Panc1 (cell line): ENCODE measurements around the gene USO1. TPM values are rescaled to one million over a fixed set of nuclear protein-coding genes. Genes with fewer than 3 reads are reported as not detected.

Source experiments
- ATAC-seq: fragments of 200-7000 bp; cut with Tn5 transposase; 2 replicates; pipeline ENCODE4 v1.9.1; 2020; ENCODE audit warnings: mild to moderate bottlenecking, moderate library complexity
- BruUV-seq: library from RNA; stranded (reverse); fragments of 400-500 nt; replicated peaks from 2 replicates; lab custom pipeline; 2021; lab: Mats Ljungman, UMichigan
- CTCF ChIA-PET: fragments of 300-600 bp; sonication (Branson Sonifier 250); formaldehyde crosslinking; loops from one replicate; lab custom pipeline; 2022; ENCODE audit warnings: antibody characterized with exemption; lab: Charles Lee
- POLR2A ChIA-PET: fragments of 300-600 bp; sonication (Branson Sonifier 250); formaldehyde crosslinking; loops from one replicate; lab custom pipeline; 2022; ENCODE audit warnings: antibody characterized with exemption; lab: Charles Lee
- DNase-seq: peaks from one replicate; pipeline ENCODE4 v3.0.0-alpha.2; 2010; ENCODE audit warnings: low read depth, low spot score
- H3K27ac ChIP-seq: 2 replicates; pipeline ENCODE4 v1.5.1; 2011; ENCODE audit warnings: mild to moderate bottlenecking, low read length, inconsistent platforms
- H3K27me3 ChIP-seq: fragments of 200-500 bp; sonication (Bioruptor generic); 2 replicates; pipeline ENCODE4 v1.6.0; 2014; ENCODE audit warnings: low read length, inconsistent platforms; ENCODE audit not compliant: control insufficient read depth, insufficient read depth
- H3K36me3 ChIP-seq: fragments of 200-500 bp; sonication (Bioruptor generic); 2 replicates; pipeline ENCODE4 v1.5.1; 2014; ENCODE audit warnings: inconsistent platforms, mild to moderate bottlenecking, low read length, moderate library complexity; ENCODE audit not compliant: control insufficient read depth, insufficient read depth
- H3K4me1 ChIP-seq: 2 replicates; pipeline ENCODE4 v1.5.1; 2011; ENCODE audit warnings: inconsistent platforms, mild to moderate bottlenecking, low read length, moderate library complexity; ENCODE audit not compliant: control insufficient read depth, insufficient read depth
- H3K4me3 ChIP-seq, 2 experiments: 2 replicates each; pipeline ENCODE4 v1.5.1; 2011 to 2012; ENCODE audit warnings: low read depth in 2 of 2, low read length in 2 of 2, mild to moderate bottlenecking in 2 of 2, inconsistent platforms in 1 of 2, moderate library complexity in 1 of 2
- H3K9me3 ChIP-seq: fragments of 200-500 bp; sonication (Bioruptor generic); 2 replicates; pipeline ENCODE4 v1.5.1; 2014; ENCODE audit warnings: low read depth, mild to moderate bottlenecking, inconsistent platforms, low read length, moderate library complexity; ENCODE audit not compliant: control insufficient read depth, insufficient read depth
- CTCF ChIP-seq: fragments of 450-650 bp; IDR thresholded peaks from 2 replicates; pipeline ENCODE4 v1.5.1; 2017; ENCODE audit warnings: mild to moderate bottlenecking
- POLR2AphosphoS5 ChIP-seq: IDR thresholded peaks from 2 replicates; pipeline ENCODE4 v1.6.1; 2012; ENCODE audit warnings: mild to moderate bottlenecking, low read depth, low read length, moderate library complexity
- REST ChIP-seq, 2 experiments: IDR thresholded peaks; 2 replicates each; pipeline ENCODE4 v1.6.1; 2011 to 2012; ENCODE audit warnings: low read depth in 2 of 2, control low read depth in 1 of 2, low read length in 1 of 2, mild to moderate bottlenecking in 1 of 2, moderate library complexity in 1 of 2; ENCODE audit not compliant: insufficient read depth in 1 of 2
- SIN3A ChIP-seq: IDR thresholded peaks from 2 replicates; pipeline ENCODE4 v1.6.1; 2012; ENCODE audit warnings: low read depth, mild to moderate bottlenecking, low read length, moderate library complexity, borderline replicate concordance; ENCODE audit not compliant: insufficient read depth
- TCF7L2 ChIP-seq: IDR thresholded peaks from 2 replicates; pipeline ENCODE4 v1.6.1; 2011; ENCODE audit warnings: mild to moderate bottlenecking, low read depth, low read length, inconsistent platforms
- in situ Hi-C: cut with HindIII; loops from 2 replicates; pipeline ENCODE4 v1.10.0; 2016; ENCODE audit warnings: low sequenced_read_pairs, low pct_unique_long_range_greater_than_20kb
- intact Hi-C: fragments of 100-400 bp; cut with micrococcal nuclease; formaldehyde crosslinking; loops from one replicate; pipeline ENCODE4 v1.10.0; 2022; ENCODE audit not compliant: unreplicated experiment
- total RNA-seq: library from RNA; stranded (reverse); gene quantifications from one replicate; pipeline ENCODE4 v1.2.1, GENCODE V29; 2021; ENCODE audit not compliant: unreplicated experiment

The USO1 gene
- total RNA-seq, 1 experiment from 2014 or later = 50.0 TPM

- no TSS peak for BruUV-seq
- POLR2A ChIA-PET = no interaction called here
These were observed 44.4 kb upstream of the USO1 start for GRCh38 chr4:75679876-75680575.

GRCh38 chr4:75683482-75684155, 40.8 kb upstream of the USO1 start:
- Histone ChIP-seq H3K4me1 (no peaks in the 10 kb centered on the region), H3K27me3 (no peaks in the 10 kb centered on the region), H3K4me3 (no peak overlapping the region), H3K27ac (no peak overlapping the region), H3K36me3 (no peaks in the 10 kb centered on the region), H3K9me3 (no peaks in the 10 kb centered on the region)
- intact Hi-C loops = no loop called here
- DNase-seq (no peak), ATAC-seq (no peak)
- ChIA-PET POLR2A (interaction anchor here (0.6 kb wide), 2 partner anchors 11 to 31 kb away, joined by 3 to 4 read pairs; no protein-coding TSS in a partner anchor), CTCF (no interaction called here)
- no TSS peak for BruUV-seq
- TF ChIP-seq SIN3A (no peak), POLR2AphosphoS5 (no peak), TCF7L2 (no peak), REST (IDR thresholded peaks at IDR 0.05; ENCODE audit: insufficient read depth in 1 of 2, low read depth in 2 of 2, low read length in 1 of 2) (no peak), CTCF (no peak)
- in situ Hi-C loops = no loop called here

More at GRCh38 chr4:75679876-75680575, 44.4 kb upstream of the USO1 start:
- Histone ChIP-seq H3K9me3 (no peaks in the 10 kb centered on the region), H3K27me3 (no peaks in the 10 kb centered on the region), H3K4me3 (no peak overlapping the region), H3K4me1 (no peaks in the 10 kb centered on the region), H3K27ac (no peak overlapping the region), H3K36me3 (no peaks in the 10 kb centered on the region)
- intact Hi-C loops (no loop called here), in situ Hi-C loops (no loop called here)
- ATAC-seq (no peak), DNase-seq (no peak)
- TF ChIP-seq CTCF (no peak), REST (IDR thresholded peaks at IDR 0.05; ENCODE audit: insufficient read depth in 1 of 2, low read depth in 2 of 2, low read length in 1 of 2) (no peak)
- CTCF ChIA-PET = no interaction called here
